SK-N-SH treated with all-trans-retinoic acid at 6 μM for 48 hours (cell line): ENCODE data around the gene ARID1A.

Experiments used
- BACH2 ChIP-seq: fragments of 250-450 bp; sonication (Bioruptor Pico); IDR thresholded peaks from 2 replicates; pipeline ENCODE4 v1.9.0; 2021; ENCODE audit warnings: mild to moderate bottlenecking, borderline replicate concordance
- POU6F1 ChIP-seq: fragments of 250-450 bp; sonication (Bioruptor Pico); IDR thresholded peaks from 2 replicates; pipeline ENCODE4 v1.8.0; 2021; ENCODE audit warnings: low read depth, mild to moderate bottlenecking, moderate library complexity, borderline replicate concordance
- PPARA ChIP-seq: fragments of 250-450 bp; sonication (Bioruptor Pico); IDR thresholded peaks from 2 replicates; pipeline ENCODE4 v1.5.0; 2020; ENCODE audit warnings: mild to moderate bottlenecking, borderline replicate concordance
- TCF4 ChIP-seq: fragments of 250-450 bp; sonication (Bioruptor Pico); IDR thresholded peaks from 2 replicates; pipeline ENCODE4 v1.8.0; 2021; ENCODE audit warnings: mild to moderate bottlenecking, moderate library complexity, borderline replicate concordance
- TOX ChIP-seq: fragments of 250-450 bp; sonication (Bioruptor Pico); IDR thresholded peaks from 2 replicates; pipeline ENCODE4 v1.8.0; 2021; ENCODE audit warnings: mild to moderate bottlenecking, moderate library complexity, borderline replicate concordance
- TSHZ2 ChIP-seq: fragments of 250-450 bp; sonication (Bioruptor Pico); IDR thresholded peaks from 2 replicates; pipeline ENCODE4 v1.5.0; 2020; ENCODE audit warnings: mild to moderate bottlenecking, moderate library complexity
- ZC3H10 ChIP-seq: fragments of 250-450 bp; sonication (Bioruptor Pico); IDR thresholded peaks from 2 replicates; pipeline ENCODE4 v1.5.1; 2021; ENCODE audit warnings: mild to moderate bottlenecking, moderate library complexity
- ZFP30 ChIP-seq: fragments of 450-650 bp; formaldehyde crosslinking; IDR thresholded peaks from 2 replicates; pipeline ENCODE4 v1.5.0; 2022; ENCODE audit warnings: mild to moderate bottlenecking, moderate library complexity
- ZNF8 ChIP-seq: fragments of 450-650 bp; formaldehyde crosslinking; IDR thresholded peaks from 2 replicates; pipeline ENCODE4 v1.5.0; 2020; ENCODE audit warnings: mild to moderate bottlenecking, moderate library complexity
- TF ChIP-seq, protein P1 (sequence below): fragments of 250-450 bp; sonication (Bioruptor Pico); IDR thresholded peaks from 2 replicates; pipeline ENCODE4 v1.5.1; 2020; ENCODE audit warnings: low read depth, mild to moderate bottlenecking, moderate library complexity

DNA sequence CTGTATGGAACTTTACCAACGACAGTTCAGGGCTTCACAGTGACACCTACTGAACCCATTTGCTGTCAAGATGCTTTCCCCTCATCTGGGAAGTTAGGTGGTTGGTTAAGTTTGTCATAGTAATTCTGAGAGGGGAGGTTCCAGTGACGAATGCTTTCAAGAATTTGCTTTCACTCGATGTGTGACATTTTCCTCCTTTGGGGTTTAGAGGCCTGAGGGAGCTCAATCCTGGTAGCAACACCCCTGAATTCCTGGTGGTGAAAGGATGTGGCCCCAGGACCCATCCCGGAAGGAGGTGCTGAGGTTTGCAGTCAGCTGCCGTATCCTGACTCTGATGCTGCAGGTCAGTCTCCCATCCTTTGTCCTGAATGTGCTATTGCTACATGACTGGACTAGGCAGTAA is 94.7 kb downstream of the ARID1A start:
- no peak for TF ChIP-seq ZFP30 (CRISPR knock-in tag)
- TF ChIP-seq TSHZ2 (CRISPR knock-in tag), result no peak
- no peak for TF ChIP-seq ZNF8 (CRISPR knock-in tag)
- no peak for TF ChIP-seq TOX (CRISPR knock-in tag)
- no peak for TF ChIP-seq TCF4 (CRISPR knock-in tag)
- no peak for TF ChIP-seq POU6F1 (CRISPR knock-in tag)
- no peak for TF ChIP-seq BACH2
- TF ChIP-seq PPARA (CRISPR knock-in tag), result no peak
- TF ChIP-seq ZC3H10 (CRISPR knock-in tag), result no peak
- TF ChIP-seq, protein P1, sequence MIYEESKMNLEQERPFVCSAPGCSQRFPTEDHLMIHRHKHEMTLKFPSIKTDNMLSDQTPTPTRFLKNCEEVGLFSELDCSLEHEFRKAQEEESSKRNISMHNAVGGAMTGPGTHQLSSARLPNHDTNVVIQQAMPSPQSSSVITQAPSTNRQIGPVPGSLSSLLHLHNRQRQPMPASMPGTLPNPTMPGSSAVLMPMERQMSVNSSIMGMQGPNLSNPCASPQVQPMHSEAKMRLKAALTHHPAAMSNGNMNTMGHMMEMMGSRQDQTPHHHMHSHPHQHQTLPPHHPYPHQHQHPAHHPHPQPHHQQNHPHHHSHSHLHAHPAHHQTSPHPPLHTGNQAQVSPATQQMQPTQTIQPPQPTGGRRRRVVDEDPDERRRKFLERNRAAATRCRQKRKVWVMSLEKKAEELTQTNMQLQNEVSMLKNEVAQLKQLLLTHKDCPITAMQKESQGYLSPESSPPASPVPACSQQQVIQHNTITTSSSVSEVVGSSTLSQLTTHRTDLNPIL (CRISPR knock-in tag), result no peak
